Measurements from ENCODE around the gene CHRNA3. TPM values are rescaled to one million over a fixed set of nuclear protein-coding genes. Genes with fewer than 3 reads are reported as not detected.

Gene CHRNA3
- total RNA-seq, 1 donor from 2014 or later: 3.7 TPM

GRCh38 chr15:78627348-78627747 lies 6.6 kb upstream of the CHRNA3 start:
- no peak overlapping the region for H3K27ac ChIP-seq
- H3K9me3 ChIP-seq: no peaks in the 10 kb centered on the region
- H3K27me3 ChIP-seq: no peaks in the 10 kb centered on the region
- TF ChIP-seq POLR2A (IDR thresholded peaks at IDR 0.05) (no peak), POLR2AphosphoS5 (IDR thresholded peaks at IDR 0.05; ENCODE audit: insufficient read depth in 1 of 2, low read depth in 1 of 2) (no peak)
- TF ChIP-seq, protein P1, sequence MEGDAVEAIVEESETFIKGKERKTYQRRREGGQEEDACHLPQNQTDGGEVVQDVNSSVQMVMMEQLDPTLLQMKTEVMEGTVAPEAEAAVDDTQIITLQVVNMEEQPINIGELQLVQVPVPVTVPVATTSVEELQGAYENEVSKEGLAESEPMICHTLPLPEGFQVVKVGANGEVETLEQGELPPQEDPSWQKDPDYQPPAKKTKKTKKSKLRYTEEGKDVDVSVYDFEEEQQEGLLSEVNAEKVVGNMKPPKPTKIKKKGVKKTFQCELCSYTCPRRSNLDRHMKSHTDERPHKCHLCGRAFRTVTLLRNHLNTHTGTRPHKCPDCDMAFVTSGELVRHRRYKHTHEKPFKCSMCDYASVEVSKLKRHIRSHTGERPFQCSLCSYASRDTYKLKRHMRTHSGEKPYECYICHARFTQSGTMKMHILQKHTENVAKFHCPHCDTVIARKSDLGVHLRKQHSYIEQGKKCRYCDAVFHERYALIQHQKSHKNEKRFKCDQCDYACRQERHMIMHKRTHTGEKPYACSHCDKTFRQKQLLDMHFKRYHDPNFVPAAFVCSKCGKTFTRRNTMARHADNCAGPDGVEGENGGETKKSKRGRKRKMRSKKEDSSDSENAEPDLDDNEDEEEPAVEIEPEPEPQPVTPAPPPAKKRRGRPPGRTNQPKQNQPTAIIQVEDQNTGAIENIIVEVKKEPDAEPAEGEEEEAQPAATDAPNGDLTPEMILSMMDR (IDR thresholded peaks at IDR 0.05): no peak
- no peaks in the 10 kb centered on the region for H3K36me3 ChIP-seq
- intact Hi-C loops (cut with DNase I): no loop called here
- no peak for DNase-seq (ENCODE audit: extremely low spot score in 2 of 2)
- H3K4me1 ChIP-seq: no peaks in the 10 kb centered on the region
- no peak overlapping the region for H3K4me3 ChIP-seq

DNA sequence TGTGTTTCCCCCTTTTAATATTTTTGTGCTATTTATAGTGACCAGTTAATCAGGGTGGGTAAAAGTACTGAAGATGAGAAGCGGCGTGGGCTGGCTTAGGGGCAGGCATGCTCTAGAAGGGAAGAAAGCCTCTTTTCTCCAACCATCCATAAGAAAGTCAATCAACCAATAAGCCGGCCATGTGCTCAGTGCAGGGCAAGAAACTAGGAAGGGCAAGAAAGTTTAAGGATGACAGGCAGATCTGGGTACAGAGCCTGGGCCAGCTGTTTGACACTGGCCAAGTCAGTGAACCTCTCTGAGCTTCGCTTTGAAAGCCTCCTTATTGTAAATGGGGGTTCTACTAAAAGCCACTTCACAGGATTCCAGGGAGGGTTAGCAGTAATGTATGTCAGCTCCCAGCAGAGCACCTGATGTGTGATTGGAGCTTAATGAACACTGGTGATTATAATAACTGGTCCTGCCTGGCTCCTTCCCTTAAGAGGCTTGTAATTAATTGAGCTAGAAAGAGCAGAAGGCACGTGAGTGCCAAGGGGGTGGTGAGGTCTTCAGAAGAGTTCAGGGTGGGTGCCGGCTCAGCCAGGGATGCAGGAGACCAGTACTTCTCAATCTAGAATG lies 5.7 kb upstream of the CHRNA3 start:
- Histone ChIP-seq H3K27ac (no peak overlapping the region), H3K27me3 (no peaks in the 10 kb centered on the region), H3K4me3 (no peak overlapping the region), H3K36me3 (no peaks in the 10 kb centered on the region), H3K9me3 (no peaks in the 10 kb centered on the region), H3K4me1 (no peaks in the 10 kb centered on the region)
- no peak for DNase-seq (ENCODE audit: extremely low spot score in 2 of 2)
- TF ChIP-seq POLR2AphosphoS5 (IDR thresholded peaks at IDR 0.05; ENCODE audit: insufficient read depth in 1 of 2, low read depth in 1 of 2) (no peak), POLR2A (IDR thresholded peaks at IDR 0.05) (no peak)
- TF ChIP-seq, protein P1 (IDR thresholded peaks at IDR 0.05): no peak
- intact Hi-C loops (cut with DNase I): no loop called here

DNA sequence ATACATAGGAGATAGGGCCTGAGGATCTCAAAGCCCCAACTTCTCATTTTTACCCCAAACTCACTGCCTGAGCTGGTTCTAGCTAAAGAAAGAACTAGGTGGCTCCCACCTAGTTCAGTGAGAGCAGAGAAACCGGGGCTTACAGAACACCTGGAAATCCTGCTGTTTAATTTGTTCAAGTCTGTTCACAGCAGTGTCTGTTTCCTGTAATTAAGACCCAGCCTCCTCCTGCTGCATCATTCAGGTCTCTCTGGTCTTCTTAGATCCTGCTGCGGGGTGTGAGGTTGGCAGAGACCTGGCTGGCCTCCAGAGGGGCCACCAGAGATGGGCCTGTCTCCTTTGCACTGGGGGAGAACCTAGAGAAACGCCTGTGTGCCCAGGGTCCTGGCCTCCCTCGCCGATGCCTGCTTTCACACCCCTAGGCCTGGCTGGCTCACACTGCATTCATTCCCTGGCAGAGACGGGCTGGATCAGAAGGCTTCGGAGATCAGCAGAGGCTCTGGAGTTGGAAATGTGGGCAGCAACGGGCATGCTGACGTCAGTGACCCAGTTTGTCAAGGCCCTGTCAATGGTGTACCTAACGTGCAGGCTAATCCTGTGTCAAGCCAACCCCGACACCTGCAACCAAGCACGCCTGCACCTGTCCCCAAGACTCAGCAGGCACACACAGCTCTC lies 4.9 kb upstream of the CHRNA3 start:
- Histone ChIP-seq H3K36me3 (no peaks in the 10 kb centered on the region), H3K4me1 (peaks cover 5% of the 10 kb centered on the region), H3K9me3 (no peaks in the 10 kb centered on the region), H3K4me3 (no peak overlapping the region), H3K27ac (no peak overlapping the region), H3K27me3 (peaks cover 5% of the 10 kb centered on the region)
- TF ChIP-seq POLR2AphosphoS5 (IDR thresholded peaks at IDR 0.05; ENCODE audit: insufficient read depth in 1 of 2, low read depth in 1 of 2): no peak
- TF ChIP-seq, protein P1 (IDR thresholded peaks at IDR 0.05): no peak
- TF ChIP-seq POLR2A (IDR thresholded peaks at IDR 0.05): no peak
- intact Hi-C loops (cut with DNase I): no loop called here
- no peak for DNase-seq (ENCODE audit: extremely low spot score in 2 of 2)

- intact Hi-C loops (cut with DNase I): loop anchor here (5.0 kb wide), 1 partner anchor 82 kb away; no protein-coding TSS in a partner anchor
- Histone ChIP-seq H3K9me3 (no peaks in the 10 kb centered on the region), H3K36me3 (no peaks in the 10 kb centered on the region), H3K27ac (no peak overlapping the region), H3K4me3 (no peak overlapping the region), H3K27me3 (peaks cover 13% of the 10 kb centered on the region), H3K4me1 (peaks cover 14% of the 10 kb centered on the region)
- TF ChIP-seq, protein P1 (IDR thresholded peaks at IDR 0.05): no peak
- TF ChIP-seq POLR2AphosphoS5 (IDR thresholded peaks at IDR 0.05; ENCODE audit: insufficient read depth in 1 of 2, low read depth in 1 of 2) (no peak), POLR2A (IDR thresholded peaks at IDR 0.05) (no peak)
- DNase-seq (ENCODE audit: extremely low spot score in 2 of 2): no peak
Observed at GRCh38 chr15:78624651-78625590, 4.1 kb upstream of the CHRNA3 start.

All from vagina (tissue), 2 donors.